Measurements from ENCODE around the gene SOAT2. TPM values are rescaled to one million over a fixed set of nuclear protein-coding genes. Genes with fewer than 3 reads are reported as not detected.

Gene SOAT2
- total RNA-seq, 1 donor from 2014 or later, result not detected

GRCh38 chr12:53061404-53062010 lies 41.8 kb upstream of the SOAT2 start:
- Mint-ChIP-seq H3K4me3 (no peak overlapping the region), H3K27me3 (ENCODE audit: insufficient read depth) (no peaks in the 10 kb centered on the region), H3K4me1 (ENCODE audit: low read depth) (peaks cover 5% of the 10 kb centered on the region), H3K27ac (no peak overlapping the region), H3K9me3 (no peaks in the 10 kb centered on the region), H3K36me3 (ENCODE audit: low read depth) (peaks cover 12% of the 10 kb centered on the region)
- no peak for DNase-seq (ENCODE audit: low spot score)
- intact Hi-C loops (cut with micrococcal nuclease), result no loop called here

- Mint-ChIP-seq H3K9me3 (no peaks in the 10 kb centered on the region), H3K4me3 (no peak overlapping the region), H3K27ac (no peak overlapping the region), H3K36me3 (ENCODE audit: low read depth) (peaks cover 15% of the 10 kb centered on the region), H3K27me3 (ENCODE audit: insufficient read depth) (no peaks in the 10 kb centered on the region), H3K4me1 (ENCODE audit: low read depth) (peaks cover 5% of the 10 kb centered on the region)
- intact Hi-C loops (cut with micrococcal nuclease), result no loop called here
- no peak for DNase-seq (ENCODE audit: low spot score)
These were observed 41.0 kb upstream of the SOAT2 start for GRCh38 chr12:53062011-53062961.

GRCh38 chr12:53062977-53063707 lies 40.1 kb upstream of the SOAT2 start:
- Mint-ChIP-seq H3K27me3 (ENCODE audit: insufficient read depth) (no peaks in the 10 kb centered on the region), H3K4me1 (ENCODE audit: low read depth) (peaks cover 5% of the 10 kb centered on the region), H3K36me3 (ENCODE audit: low read depth) (peaks cover 16% of the 10 kb centered on the region), H3K9me3 (no peaks in the 10 kb centered on the region), H3K27ac (no peak overlapping the region), H3K4me3 (no peak overlapping the region)
- no peak for DNase-seq (ENCODE audit: low spot score)
- intact Hi-C loops (cut with micrococcal nuclease), result no loop called here

- Mint-ChIP-seq H3K4me3 (no peak overlapping the region), H3K4me1 (ENCODE audit: low read depth) (peaks cover 5% of the 10 kb centered on the region), H3K36me3 (ENCODE audit: low read depth) (peaks cover 16% of the 10 kb centered on the region), H3K27me3 (ENCODE audit: insufficient read depth) (no peaks in the 10 kb centered on the region), H3K9me3 (no peaks in the 10 kb centered on the region), H3K27ac (no peak overlapping the region)
- DNase-seq (ENCODE audit: low spot score), result no peak
- intact Hi-C loops (cut with micrococcal nuclease), result no loop called here
These were observed 39.3 kb upstream of the SOAT2 start for GRCh38 chr12:53063708-53064612.

- Mint-ChIP-seq H3K4me1 (ENCODE audit: low read depth) (peaks cover 5% of the 10 kb centered on the region), H3K27me3 (ENCODE audit: insufficient read depth) (no peaks in the 10 kb centered on the region), H3K27ac (no peak overlapping the region), H3K4me3 (no peak overlapping the region), H3K9me3 (no peaks in the 10 kb centered on the region), H3K36me3 (ENCODE audit: low read depth) (peaks cover 16% of the 10 kb centered on the region)
- DNase-seq (ENCODE audit: low spot score), result no peak
- intact Hi-C loops (cut with micrococcal nuclease), result no loop called here
These were observed 38.5 kb upstream of the SOAT2 start for GRCh38 chr12:53064613-53065436.

GRCh38 chr12:53065470-53065869 lies 37.8 kb upstream of the SOAT2 start:
- Mint-ChIP-seq H3K9me3 (no peaks in the 10 kb centered on the region), H3K27ac (no peak overlapping the region), H3K27me3 (ENCODE audit: insufficient read depth) (no peaks in the 10 kb centered on the region), H3K4me1 (ENCODE audit: low read depth) (peaks cover 5% of the 10 kb centered on the region), H3K4me3 (no peak overlapping the region), H3K36me3 (ENCODE audit: low read depth) (peaks cover 20% of the 10 kb centered on the region)
- intact Hi-C loops (cut with micrococcal nuclease), result no loop called here
- DNase-seq (ENCODE audit: low spot score), result no peak

GRCh38 chr12:53065975-53066931 lies 37.0 kb upstream of the SOAT2 start:
- DNase-seq (ENCODE audit: low spot score), result peak; percentile 49
- Mint-ChIP-seq H3K27ac (no peak overlapping the region), H3K4me3 (no peak overlapping the region)

GRCh38 chr12:53067074-53067992 lies 36.0 kb upstream of the SOAT2 start:
- intact Hi-C loops (cut with micrococcal nuclease), result no loop called here
- Mint-ChIP-seq H3K27me3 (ENCODE audit: insufficient read depth) (no peaks in the 10 kb centered on the region), H3K9me3 (no peaks in the 10 kb centered on the region), H3K4me3 (no peak overlapping the region), H3K36me3 (ENCODE audit: low read depth) (peaks cover 29% of the 10 kb centered on the region), H3K27ac (no peak overlapping the region), H3K4me1 (ENCODE audit: low read depth) (peaks cover 5% of the 10 kb centered on the region)
- no peak for DNase-seq (ENCODE audit: low spot score)

More at GRCh38 chr12:53065975-53066931, 37.0 kb upstream of the SOAT2 start:
- Mint-ChIP-seq H3K27me3 (ENCODE audit: insufficient read depth) (no peaks in the 10 kb centered on the region), H3K4me1 (ENCODE audit: low read depth) (peaks cover 5% of the 10 kb centered on the region), H3K9me3 (no peaks in the 10 kb centered on the region), H3K36me3 (ENCODE audit: low read depth) (peaks cover 22% of the 10 kb centered on the region)
- intact Hi-C loops (cut with micrococcal nuclease), result loop anchor here (1.0 kb wide), 1 partner anchor 33 kb away; no protein-coding TSS in a partner anchor

- no peaks in the 10 kb centered on the region for H3K27me3 Mint-ChIP-seq (ENCODE audit: insufficient read depth)
- intact Hi-C loops (cut with micrococcal nuclease), result no loop called here
These were observed 35.1 kb upstream of the SOAT2 start for GRCh38 chr12:53067993-53068770.

More at GRCh38 chr12:53067993-53068770, 35.1 kb upstream of the SOAT2 start:
- Mint-ChIP-seq H3K36me3 (ENCODE audit: low read depth) (peaks cover 30% of the 10 kb centered on the region), H3K4me3 (no peak overlapping the region), H3K4me1 (ENCODE audit: low read depth) (peaks cover 5% of the 10 kb centered on the region), H3K9me3 (no peaks in the 10 kb centered on the region), H3K27ac (no peak overlapping the region)
- no peak for DNase-seq (ENCODE audit: low spot score)

All from activated T-helper 1 cell treated with anti-CD3 and anti-CD28 coated beads, Interleukin-12 subunit alpha, Interleukin-12 subunit beta, Interleukin-2, Interleukin-4 antibody, amounts not matched to agents 30 ng/mL and 10 ng/mL and 1 ng/mL, durations not matched to agents 14 hours and 24 hours and 36 hours (primary cell).